SU-DHL-6 (cell line): ENCODE measurements around the gene ZNF496.

Experiments
- H2AFZ ChIP-seq: fragments of 200-600 bp; sonication (generic); 2 replicates; pipeline ENCODE4 v1.6.1; 2014; ENCODE audit warnings: low read depth, mild to moderate bottlenecking, moderate library complexity, mixed read lengths, antibody characterized with exemption, low read length; ENCODE audit not compliant: severe bottlenecking
- H3F3A ChIP-seq: fragments of 200-600 bp; shearing (Covaris generic); 2 replicates; pipeline ENCODE4 v1.6.0; 2016; ENCODE audit warnings: antibody characterized with exemption, mild to moderate bottlenecking; ENCODE audit not compliant: insufficient read depth
- H3K27ac ChIP-seq: fragments of 200-600 bp; sonication (generic); 2 replicates; pipeline ENCODE4 v1.5.1; 2016; ENCODE audit warnings: low read depth, mild to moderate bottlenecking, low read length, moderate library complexity, mixed read lengths
- H3K27me3 ChIP-seq: fragments of 200-600 bp; sonication (generic), shearing (Covaris generic); 2 replicates; pipeline ENCODE4 v1.6.0; 2014; ENCODE audit warnings: mild to moderate bottlenecking, low read length
- H3K36me3 ChIP-seq: fragments of 200-600 bp; sonication (generic); 2 replicates; pipeline ENCODE4 v1.6.1; 2014; ENCODE audit warnings: mild to moderate bottlenecking, low read length, mixed read lengths
- H3K4me2 ChIP-seq: fragments of 300-600, 200-600 bp; shearing (Covaris generic), sonication (generic); 2 replicates; pipeline ENCODE4 v1.6.0; 2014; ENCODE audit warnings: low read length, low read depth, mild to moderate bottlenecking; ENCODE audit not compliant: poor library complexity, severe bottlenecking
- H3K4me3 ChIP-seq: fragments of 200-600 bp; sonication (generic); 2 replicates; pipeline ENCODE4 v1.5.1; 2014; ENCODE audit warnings: antibody characterized with exemption, low read length, mild to moderate bottlenecking, mixed read lengths; ENCODE audit not compliant: insufficient read depth, poor library complexity, severe bottlenecking
- H3K79me2 ChIP-seq: fragments of 200-600 bp; sonication (generic); 2 replicates; pipeline ENCODE4 v1.6.1; 2014; ENCODE audit warnings: mild to moderate bottlenecking, low read length, moderate library complexity; ENCODE audit not compliant: insufficient read depth
- H3K9ac ChIP-seq: fragments of 200-600 bp; sonication (generic); 2 replicates; pipeline ENCODE4 v1.7.0; 2014; ENCODE audit warnings: mild to moderate bottlenecking, low read length
- H3K9me2 ChIP-seq: fragments of 200-600 bp; sonication (generic); replicated peaks from 2 replicates; pipeline ENCODE4 v1.6.1; 2014; ENCODE audit warnings: low read length; ENCODE audit not compliant: insufficient read depth
- H3K9me3 ChIP-seq: fragments of 200-600 bp; sonication (generic); 2 replicates; pipeline ENCODE4 v1.6.1; 2014; ENCODE audit warnings: low read length, mixed read lengths; ENCODE audit not compliant: insufficient read depth
- H4K20me1 ChIP-seq: fragments of 200-600 bp; sonication (generic); 2 replicates; pipeline ENCODE4 v1.6.1; 2014; ENCODE audit warnings: low read depth, mild to moderate bottlenecking, antibody characterized with exemption, low read length, moderate library complexity, mixed read lengths
- EZH2phosphoT487 ChIP-seq: fragments of 200-600 bp; sonication (generic), shearing (Covaris generic); conservative IDR thresholded peaks from 2 replicates; pipeline ENCODE4 v1.6.1; 2018; ENCODE audit warnings: mild to moderate bottlenecking, antibody characterized with exemption, low read length, moderate library complexity, mixed read lengths
- TF ChIP-seq, protein P1 (sequence below): fragments of 200-600 bp; sonication (generic); IDR thresholded peaks from one replicate; pipeline ENCODE4 v1.5.1; 2017; ENCODE audit warnings: antibody characterized with exemption, mild to moderate bottlenecking, low read length, moderate library complexity; ENCODE audit not compliant: insufficient read depth, poor library complexity, severe bottlenecking

The ZNF496 gene

DNA sequence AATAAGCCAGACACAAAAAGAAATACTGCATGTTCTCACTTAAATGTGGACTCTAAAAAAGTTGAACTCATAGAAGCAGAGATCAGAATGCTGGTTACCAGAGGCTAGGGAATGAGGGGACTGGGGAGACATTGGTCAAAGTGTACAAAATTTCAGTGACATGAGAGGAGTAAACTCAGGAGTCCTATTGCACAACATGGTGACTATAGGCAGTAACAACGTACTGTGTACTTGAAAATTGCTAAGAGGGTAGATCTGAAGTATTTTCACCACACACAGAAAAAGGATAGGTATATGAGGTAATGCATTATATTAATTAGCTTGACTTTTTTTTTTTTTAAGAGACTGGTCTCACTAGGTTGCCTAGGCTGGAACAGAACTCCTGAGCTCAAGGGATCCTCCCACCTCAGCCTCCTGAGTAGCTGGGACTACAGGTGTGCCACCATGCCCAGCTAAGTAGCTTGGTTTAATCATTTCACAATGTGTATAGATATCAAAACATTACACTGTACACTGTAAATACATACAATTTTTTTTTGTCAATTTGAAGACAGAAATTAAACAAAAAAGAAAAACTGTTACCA lies 7.4 kb downstream of the ZNF496 start:
- no peaks in the 10 kb centered on the region for H3K9me3 ChIP-seq
- H4K20me1 ChIP-seq = no peaks in the 10 kb centered on the region
- H3K27me3 ChIP-seq = no peaks in the 10 kb centered on the region
- H3K4me2 ChIP-seq = no peak overlapping the region
- H3K79me2 ChIP-seq = no peaks in the 10 kb centered on the region
- no peak overlapping the region for H3K4me3 ChIP-seq
- no peaks in the 10 kb centered on the region for H3F3A ChIP-seq
- no peak overlapping the region for H3K9ac ChIP-seq
- no peaks in the 10 kb centered on the region for H3K9me2 ChIP-seq
- TF ChIP-seq, protein P1, sequence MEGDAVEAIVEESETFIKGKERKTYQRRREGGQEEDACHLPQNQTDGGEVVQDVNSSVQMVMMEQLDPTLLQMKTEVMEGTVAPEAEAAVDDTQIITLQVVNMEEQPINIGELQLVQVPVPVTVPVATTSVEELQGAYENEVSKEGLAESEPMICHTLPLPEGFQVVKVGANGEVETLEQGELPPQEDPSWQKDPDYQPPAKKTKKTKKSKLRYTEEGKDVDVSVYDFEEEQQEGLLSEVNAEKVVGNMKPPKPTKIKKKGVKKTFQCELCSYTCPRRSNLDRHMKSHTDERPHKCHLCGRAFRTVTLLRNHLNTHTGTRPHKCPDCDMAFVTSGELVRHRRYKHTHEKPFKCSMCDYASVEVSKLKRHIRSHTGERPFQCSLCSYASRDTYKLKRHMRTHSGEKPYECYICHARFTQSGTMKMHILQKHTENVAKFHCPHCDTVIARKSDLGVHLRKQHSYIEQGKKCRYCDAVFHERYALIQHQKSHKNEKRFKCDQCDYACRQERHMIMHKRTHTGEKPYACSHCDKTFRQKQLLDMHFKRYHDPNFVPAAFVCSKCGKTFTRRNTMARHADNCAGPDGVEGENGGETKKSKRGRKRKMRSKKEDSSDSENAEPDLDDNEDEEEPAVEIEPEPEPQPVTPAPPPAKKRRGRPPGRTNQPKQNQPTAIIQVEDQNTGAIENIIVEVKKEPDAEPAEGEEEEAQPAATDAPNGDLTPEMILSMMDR = no peak
- no peak for TF ChIP-seq EZH2phosphoT487
- no peaks in the 10 kb centered on the region for H3K36me3 ChIP-seq
- no peak overlapping the region for H3K27ac ChIP-seq
- no peak overlapping the region for H2AFZ ChIP-seq

DNA sequence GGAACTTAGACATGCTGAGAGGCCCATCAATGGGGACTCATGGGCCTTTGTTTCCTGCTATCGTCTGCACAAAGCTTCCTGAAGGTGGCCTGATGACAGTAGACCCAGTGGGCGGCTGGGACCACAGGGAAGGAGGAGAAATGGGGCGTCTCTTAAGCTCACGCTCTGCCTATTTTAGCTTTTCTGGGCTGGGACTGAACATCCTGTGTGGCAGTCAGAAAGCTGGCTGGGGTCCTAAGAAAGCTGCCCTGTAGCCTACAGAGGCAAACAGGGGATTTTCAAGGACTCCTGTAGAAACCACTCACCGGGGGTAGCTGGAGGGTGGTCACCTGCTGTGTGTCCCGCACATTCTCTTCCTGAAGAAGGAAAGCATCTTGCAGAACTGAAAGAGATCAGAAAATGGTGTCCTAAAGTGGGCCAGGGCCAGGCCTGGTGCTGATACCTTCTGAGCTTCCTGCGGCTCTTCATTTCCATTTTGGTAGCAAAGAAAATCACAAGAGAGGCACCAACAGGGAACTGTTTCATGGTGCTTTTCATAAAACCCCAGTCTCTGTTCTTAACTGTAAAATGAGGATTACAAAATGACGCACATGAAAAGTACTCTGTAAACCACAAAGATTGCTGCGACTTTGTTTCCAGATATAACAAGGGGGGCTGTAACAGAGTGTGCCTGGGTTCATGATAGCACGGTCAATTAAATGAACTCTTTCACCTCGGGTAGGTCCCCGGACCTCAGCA lies 8.6 kb downstream of the ZNF496 start:
- Histone ChIP-seq H3K4me2 (no peak overlapping the region), H3K36me3 (no peaks in the 10 kb centered on the region), H3K27me3 (no peaks in the 10 kb centered on the region), H3K9me2 (no peaks in the 10 kb centered on the region), H3K9ac (no peak overlapping the region), H3K4me3 (no peak overlapping the region), H4K20me1 (no peaks in the 10 kb centered on the region), H3K27ac (no peak overlapping the region), H2AFZ (no peak overlapping the region), H3F3A (no peaks in the 10 kb centered on the region), H3K79me2 (no peaks in the 10 kb centered on the region), H3K9me3 (no peaks in the 10 kb centered on the region)
- TF ChIP-seq, protein P1 = no peak
- no peak for TF ChIP-seq EZH2phosphoT487

DNA sequence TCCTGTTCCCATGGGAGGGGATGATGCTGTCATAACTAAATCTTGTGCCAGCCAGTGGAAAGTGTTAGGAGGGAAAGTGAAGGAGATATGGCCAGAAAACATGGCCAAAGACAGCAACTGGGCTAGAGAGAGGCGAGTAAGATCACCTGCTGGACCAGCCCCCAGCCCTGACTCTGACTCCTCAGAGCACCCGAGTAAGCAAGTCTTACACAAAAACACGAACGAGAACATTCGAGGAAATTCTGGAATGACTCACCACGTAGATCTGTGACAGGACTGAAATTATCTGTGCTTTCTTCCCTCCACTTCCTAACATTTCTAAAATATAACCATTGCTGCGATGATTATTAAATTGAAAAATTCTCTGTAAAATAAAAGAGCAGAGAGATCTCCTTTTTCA lies 9.2 kb downstream of the ZNF496 start:
- Histone ChIP-seq H2AFZ (no peak overlapping the region), H3F3A (no peaks in the 10 kb centered on the region), H4K20me1 (no peaks in the 10 kb centered on the region), H3K27ac (no peak overlapping the region), H3K9ac (no peak overlapping the region), H3K4me3 (no peak overlapping the region), H3K9me3 (no peaks in the 10 kb centered on the region), H3K9me2 (no peaks in the 10 kb centered on the region), H3K36me3 (no peaks in the 10 kb centered on the region), H3K79me2 (no peaks in the 10 kb centered on the region), H3K27me3 (no peaks in the 10 kb centered on the region), H3K4me2 (no peak overlapping the region)
- TF ChIP-seq, protein P1 = no peak
